Breast epithelium (tissue), 4 donors: ENCODE results near the gene TMEM8B. TPM values are rescaled to one million over a fixed set of nuclear protein-coding genes. Genes with fewer than 3 reads are reported as not detected.

Experiments
- DNase-seq, 2 donors: peaks; one replicate each; pipeline ENCODE4 v3.0.0-alpha.2; 2019; ENCODE audit warnings: low spot score in 2 of 2
- H3K27ac ChIP-seq, 2 donors: fragments of 200-600 bp; sonication (generic) in 1 of 2; one replicate each; pipeline ENCODE4 v1.5.1; 2016 to 2019; ENCODE audit warnings: mild to moderate bottlenecking in 1 of 2
- H3K27me3 ChIP-seq, 2 donors: fragments of 200-600 bp; sonication (generic) in 1 of 2; one replicate each; pipeline versions ENCODE4 v1.5.1 to v1.6.0; 2017 to 2019; ENCODE audit warnings: control low read depth in 1 of 2, mild to moderate bottlenecking in 1 of 2
- H3K36me3 ChIP-seq: fragments of 200-600 bp; one replicate; pipeline ENCODE4 v1.5.1; 2019
- H3K4me1 ChIP-seq, 2 donors: fragments of 200-600 bp; sonication (generic); one replicate each; pipeline ENCODE4 v1.5.1; 2016 to 2019; ENCODE audit warnings: control low read depth in 1 of 2
- H3K4me3 ChIP-seq, 3 donors: fragments of 200-600 bp; sonication (generic); 1 replicate in 2 of 3; 2 replicates in 1 of 3; pipeline ENCODE4 v1.5.1; 2016 to 2019; ENCODE audit warnings: mild to moderate bottlenecking in 3 of 3, moderate library complexity in 2 of 3
- H3K9me3 ChIP-seq, 2 donors: fragments of 200-600 bp; sonication (generic) in 1 of 2; one replicate each; pipeline ENCODE4 v1.5.1; 2016 to 2019; ENCODE audit warnings: control low read depth in 1 of 2
- CTCF ChIP-seq, 3 donors: fragments of 450-650 bp; IDR thresholded peaks; one replicate each; pipeline ENCODE4 v1.5.1; 2016 to 2017; ENCODE audit warnings: antibody characterized with exemption in 3 of 3, mild to moderate bottlenecking in 3 of 3, moderate library complexity in 3 of 3
- POLR2A ChIP-seq: fragments of 450-650 bp; IDR thresholded peaks from one replicate; pipeline ENCODE4 v1.6.1; 2016; ENCODE audit warnings: antibody characterized with exemption, mild to moderate bottlenecking, moderate library complexity
- POLR2AphosphoS5 ChIP-seq, 3 donors: sonication (generic); formaldehyde crosslinking; IDR thresholded peaks; one replicate each; pipeline ENCODE4 v1.6.1; 2017; ENCODE audit warnings: antibody characterized with exemption in 3 of 3
- intact Hi-C: fragments of 100-400 bp; cut with DNase I; formaldehyde crosslinking; loops from one replicate; pipeline ENCODE4 v1.15.1; 2023; ENCODE audit warnings: low total_unique reads
- total RNA-seq, 3 donors: library from RNA; depleted of rRNA; stranded (reverse); fragments of >200 nt; gene quantifications; one replicate each; pipeline ENCODE4 v1.1.0, GENCODE V29; 2016

The TMEM8B gene
- total RNA-seq, 3 donors from 2014 or later: 4.9 to 7.9 (median 6.7) TPM

GRCh38 chr9:35793461-35793860 lies 35.6 kb upstream of the TMEM8B start:
- Histone ChIP-seq H3K9me3 (no peaks in the 10 kb centered on the region), H3K4me1 (peaks cover 0 to 4% of the 10 kb centered on the region in 2 donors), H3K4me3 (peak overlapping the region in 1 of 3 donors; percentile 31), H3K36me3 (no peaks in the 10 kb centered on the region), H3K27me3 (no peaks in the 10 kb centered on the region), H3K27ac (peak overlapping the region in 1 of 2 donors; percentile 20)
- no peak for DNase-seq
- TF ChIP-seq CTCF (IDR thresholded peaks at IDR 0.05): no peak
- intact Hi-C loops: loop anchor here (5.0 kb wide), 1 partner anchor 94 kb away; no protein-coding TSS in a partner anchor

DNA sequence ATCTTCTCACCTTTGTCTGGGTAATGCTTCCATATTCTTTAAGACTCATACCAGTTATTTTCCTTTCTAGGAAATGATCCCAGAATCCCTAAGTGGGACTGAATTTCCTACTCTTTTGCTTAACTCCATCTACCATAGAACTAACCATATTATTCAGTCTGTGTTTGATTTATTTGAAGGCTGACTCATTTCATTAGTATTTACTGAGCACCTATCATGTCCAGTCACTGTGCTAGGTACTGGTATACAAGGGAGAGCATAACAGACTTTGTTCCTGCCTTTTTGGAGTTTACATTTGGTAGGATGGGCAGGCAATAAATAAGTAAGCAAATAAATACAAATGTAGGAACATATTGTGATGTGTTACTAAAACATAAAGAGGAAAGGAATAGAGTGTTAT lies 33.3 kb upstream of the TMEM8B start:
- no peaks in the 10 kb centered on the region for H3K27me3 ChIP-seq
- DNase-seq: no peak

GRCh38 chr9:35797311-35798109 lies 31.5 kb upstream of the TMEM8B start:
- H3K36me3 ChIP-seq: no peaks in the 10 kb centered on the region
- H3K4me3 ChIP-seq: no peak overlapping the region
- H3K27ac ChIP-seq: no peak overlapping the region
- intact Hi-C loops: no loop called here
- no peaks in the 10 kb centered on the region for H3K27me3 ChIP-seq
- no peaks in the 10 kb centered on the region for H3K4me1 ChIP-seq
- DNase-seq: no peak
- TF ChIP-seq CTCF (IDR thresholded peaks at IDR 0.05) (no peak), POLR2A (no peak), POLR2AphosphoS5 (IDR thresholded peaks at IDR 0.05) (no peak)
- no peaks in the 10 kb centered on the region for H3K9me3 ChIP-seq

More for the DNA sequence above, 33.3 kb upstream of the TMEM8B start:
- Histone ChIP-seq H3K27ac (no peak overlapping the region), H3K4me1 (peaks cover 0 to 2% of the 10 kb centered on the region in 2 donors), H3K36me3 (no peaks in the 10 kb centered on the region), H3K4me3 (no peak overlapping the region), H3K9me3 (no peaks in the 10 kb centered on the region)
- intact Hi-C loops: no loop called here
- TF ChIP-seq POLR2A (no peak), CTCF (IDR thresholded peaks at IDR 0.05) (no peak), POLR2AphosphoS5 (IDR thresholded peaks at IDR 0.05) (no peak)

DNA sequence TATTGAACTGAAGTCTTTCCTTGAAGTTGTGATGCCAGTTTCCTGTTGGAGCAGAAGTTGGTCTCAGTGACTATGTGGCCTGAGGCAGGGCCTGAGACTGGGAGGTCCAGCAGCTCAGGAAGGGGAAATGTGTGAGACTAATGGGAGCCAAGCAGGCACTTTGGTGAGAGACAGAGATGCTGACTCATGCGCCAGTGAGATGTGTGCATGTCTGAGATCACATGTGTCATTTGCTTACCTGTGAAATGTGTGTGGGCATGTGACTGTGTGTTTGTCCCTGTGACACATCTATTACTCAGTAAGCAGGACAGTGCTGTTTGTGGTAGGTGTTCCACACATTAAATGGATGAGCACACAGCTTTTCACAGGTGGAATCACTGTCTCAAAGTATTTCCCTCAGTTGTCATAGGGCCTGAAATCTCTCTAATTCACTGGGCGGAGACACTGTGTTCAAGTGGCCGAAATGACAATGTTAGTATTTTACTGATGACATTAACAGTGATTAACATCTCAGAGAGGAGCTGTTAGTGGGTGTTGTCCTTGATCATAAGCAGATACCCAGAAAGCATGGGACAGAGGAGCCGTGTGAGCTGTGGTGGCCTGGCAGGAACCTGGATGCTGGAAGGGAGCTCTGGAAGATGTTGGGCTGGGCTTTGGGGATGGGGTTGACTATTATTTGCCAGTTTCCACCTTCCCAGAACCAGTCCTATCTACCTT lies 30.2 kb upstream of the TMEM8B start:
- TF ChIP-seq POLR2AphosphoS5 (IDR thresholded peaks at IDR 0.05) (no peak), POLR2A (no peak), CTCF (IDR thresholded peaks at IDR 0.05) (no peak)
- no peaks in the 10 kb centered on the region for H3K4me1 ChIP-seq
- intact Hi-C loops: no loop called here
- H3K9me3 ChIP-seq: no peaks in the 10 kb centered on the region
- no peaks in the 10 kb centered on the region for H3K36me3 ChIP-seq
- peak overlapping the region; percentile 21 to 48 for H3K27ac ChIP-seq
- peak in 1 of 2 donors; percentile 40 for DNase-seq
- no peak overlapping the region for H3K4me3 ChIP-seq
- H3K27me3 ChIP-seq: no peaks in the 10 kb centered on the region

DNA sequence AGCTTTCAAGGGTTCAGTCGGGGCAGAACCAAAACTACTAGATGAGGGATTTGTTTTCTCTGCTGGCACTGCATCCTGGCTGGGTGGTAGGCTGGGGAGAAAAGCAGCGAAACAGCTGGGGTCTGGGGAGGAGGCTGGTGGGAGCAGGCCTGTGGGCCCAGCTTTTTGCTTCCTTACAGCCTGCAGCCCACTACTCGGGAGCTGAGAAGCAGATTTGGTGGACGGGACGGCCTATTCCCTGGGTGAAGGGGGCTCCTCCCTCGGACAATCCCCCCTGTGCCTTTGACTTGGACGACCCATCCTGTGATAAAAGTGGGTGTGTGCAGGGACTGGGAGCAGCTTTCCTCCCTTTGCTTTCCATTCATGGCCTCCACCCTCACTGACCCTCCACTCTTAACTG lies 28.5 kb upstream of the TMEM8B start:
- no peaks in the 10 kb centered on the region for H3K27me3 ChIP-seq
- no peaks in the 10 kb centered on the region for H3K36me3 ChIP-seq
- no peak for DNase-seq
- no peaks in the 10 kb centered on the region for H3K4me1 ChIP-seq
- intact Hi-C loops: no loop called here
- no peak overlapping the region for H3K4me3 ChIP-seq
- H3K27ac ChIP-seq: no peak overlapping the region
- H3K9me3 ChIP-seq: no peaks in the 10 kb centered on the region
- no peak for TF ChIP-seq POLR2AphosphoS5 (IDR thresholded peaks at IDR 0.05)
- no peak for TF ChIP-seq CTCF (IDR thresholded peaks at IDR 0.05)
- no peak for TF ChIP-seq POLR2A
